COLO668 (cell line): ENCODE data around the gene SIAH3.

ENCODE experiments used
- DNase-seq: peaks from one replicate; lab custom pipeline; 2025; ENCODE audit not compliant: unreplicated experiment; lab: John Stamatoyannopoulos, UW

SIAH3 gene

GRCh38 chr13:45748941-45749759 lies 102.4 kb downstream of the SIAH3 start:
- no peak for DNase-seq

GRCh38 chr13:45747071-45747470 lies 104.5 kb downstream of the SIAH3 start:
- DNase-seq, result no peak

GRCh38 chr13:45744979-45745378 lies 106.6 kb downstream of the SIAH3 start:
- no peak for DNase-seq

GRCh38 chr13:45742985-45743384 lies 108.6 kb downstream of the SIAH3 start:
- DNase-seq, result no peak

- DNase-seq, result no peak
These were observed 114.0 kb downstream of the SIAH3 start for GRCh38 chr13:45737571-45738017.

GRCh38 chr13:45733361-45733760 lies 118.2 kb downstream of the SIAH3 start:
- DNase-seq, result no peak

- DNase-seq, result no peak
These were observed 118.6 kb downstream of the SIAH3 start for GRCh38 chr13:45732916-45733315.

- no peak for DNase-seq
These were observed 120.1 kb downstream of the SIAH3 start for GRCh38 chr13:45731455-45731854.

- peak; percentile 36 for DNase-seq
These were observed 122.8 kb downstream of the SIAH3 start for GRCh38 chr13:45728759-45729158.
